ENCODE measurements around the gene TPM3.

The TPM3 gene

DNA sequence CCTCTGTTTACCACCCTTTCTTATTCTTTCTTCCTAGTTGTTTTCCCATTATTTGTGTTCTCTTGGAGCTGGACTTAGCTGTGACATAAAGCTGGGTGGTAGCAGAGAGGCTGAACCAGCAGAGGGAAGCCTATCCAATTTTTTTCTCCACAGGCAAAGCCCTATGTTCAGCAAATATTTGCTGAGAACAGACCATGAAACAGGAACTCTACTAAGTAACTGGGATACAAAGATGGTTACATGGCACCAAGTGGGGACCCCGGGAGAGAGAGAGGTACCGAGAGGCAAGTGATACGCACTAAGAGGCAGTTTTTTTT lies 7.6 kb upstream of the TPM3 start:
- no peak for DNase-seq

DNA sequence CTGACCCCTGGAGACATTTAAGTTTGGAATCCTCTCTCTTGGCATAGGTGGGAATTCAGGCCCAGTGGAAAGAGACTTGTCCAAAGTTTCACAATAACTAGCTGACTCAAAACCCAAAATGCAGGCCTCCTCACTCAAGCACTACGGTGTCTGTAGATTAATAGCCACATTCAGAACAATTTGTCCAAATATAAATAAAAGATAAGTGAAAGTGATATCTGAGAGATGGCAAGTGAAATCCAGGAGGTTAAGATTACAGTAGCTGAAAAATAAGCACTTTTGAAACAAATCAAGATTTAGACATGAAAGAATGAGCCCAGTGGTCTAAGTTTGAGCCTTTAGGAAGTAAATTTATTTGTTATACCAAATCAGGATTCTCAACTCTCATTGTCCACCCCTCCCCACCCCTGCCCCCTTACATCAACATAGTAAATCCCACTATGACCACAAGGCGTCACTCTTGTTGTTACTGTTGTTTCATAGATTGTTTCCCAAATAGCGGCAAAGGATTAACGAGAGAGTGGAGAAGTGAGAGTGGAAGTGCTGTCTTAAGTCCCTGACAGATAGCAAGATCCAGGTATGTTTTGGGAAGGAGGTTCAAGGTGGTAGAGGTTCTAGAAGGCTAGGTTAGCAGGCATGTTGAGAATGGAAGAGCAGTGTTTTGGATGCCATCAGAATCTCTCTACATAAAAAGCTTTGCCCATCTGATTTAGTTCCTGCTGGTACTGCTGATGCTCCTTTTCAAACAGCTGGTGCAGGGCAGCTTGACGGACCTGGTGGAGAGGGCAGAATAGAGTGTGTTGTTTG lies 7.1 kb upstream of the TPM3 start:
- DNase-seq, result peak; percentile 14

DNA sequence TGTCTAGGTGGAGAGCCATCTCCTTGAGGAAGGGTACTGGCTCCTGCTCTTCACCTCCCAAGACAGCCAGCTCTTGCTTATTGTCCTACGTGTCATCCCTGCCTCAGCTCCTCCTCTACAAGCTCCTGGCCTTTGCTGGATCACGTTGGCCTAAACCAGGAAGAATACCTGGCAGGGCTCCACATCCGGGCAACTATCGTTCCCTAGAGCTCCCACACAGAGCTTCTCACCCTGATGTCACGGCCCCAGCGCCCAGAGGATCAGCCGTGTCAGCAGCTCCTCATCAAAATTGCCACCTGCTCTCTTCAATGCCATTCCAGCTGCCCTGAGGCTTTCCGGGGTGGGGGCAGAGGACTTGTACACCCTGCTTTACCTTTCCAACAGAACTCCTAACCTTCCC lies 1.9 kb upstream of the TPM3 start:
- no peak for DNase-seq

DNA sequence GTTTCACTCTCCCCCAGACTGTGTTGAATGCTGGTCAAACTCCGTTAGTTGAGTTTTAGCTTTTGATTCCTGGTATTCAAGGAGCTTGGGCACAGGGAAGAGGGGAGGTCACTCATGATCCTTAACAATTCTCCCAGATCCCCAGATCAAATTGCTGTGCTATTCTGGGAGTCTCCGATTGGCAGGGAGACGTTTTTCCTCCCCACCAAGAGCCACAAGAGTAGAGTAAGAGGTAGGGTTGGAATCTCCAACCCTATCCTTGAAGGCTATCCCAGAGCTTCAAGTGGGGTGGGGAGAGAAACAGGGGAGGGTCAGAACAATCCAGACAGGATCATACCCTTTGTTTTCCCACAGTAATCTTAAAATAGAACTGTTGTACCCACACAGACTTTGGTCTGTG lies 576 bp upstream of the TPM3 start:
- no peak for DNase-seq

DNA sequence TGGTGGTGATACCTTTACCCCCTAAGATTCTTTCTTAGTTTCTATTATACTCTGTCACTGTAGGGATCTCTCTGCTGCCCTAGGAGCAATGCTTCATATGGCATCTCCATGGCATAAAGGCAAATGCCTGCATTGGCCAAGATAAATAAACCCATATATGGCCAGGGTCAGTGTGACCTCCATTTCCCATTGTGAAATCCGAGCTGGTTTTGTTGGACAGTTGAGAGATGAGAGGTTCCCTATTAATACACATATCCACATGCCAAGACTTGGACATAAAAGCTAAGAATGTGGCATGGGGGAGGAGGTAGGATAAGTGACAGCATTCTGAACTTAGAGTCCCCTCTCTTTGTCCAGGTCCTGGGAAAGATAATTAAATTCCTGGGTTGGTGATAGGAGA lies 1.4 kb downstream of the TPM3 start:
- no peak for DNase-seq

DNA sequence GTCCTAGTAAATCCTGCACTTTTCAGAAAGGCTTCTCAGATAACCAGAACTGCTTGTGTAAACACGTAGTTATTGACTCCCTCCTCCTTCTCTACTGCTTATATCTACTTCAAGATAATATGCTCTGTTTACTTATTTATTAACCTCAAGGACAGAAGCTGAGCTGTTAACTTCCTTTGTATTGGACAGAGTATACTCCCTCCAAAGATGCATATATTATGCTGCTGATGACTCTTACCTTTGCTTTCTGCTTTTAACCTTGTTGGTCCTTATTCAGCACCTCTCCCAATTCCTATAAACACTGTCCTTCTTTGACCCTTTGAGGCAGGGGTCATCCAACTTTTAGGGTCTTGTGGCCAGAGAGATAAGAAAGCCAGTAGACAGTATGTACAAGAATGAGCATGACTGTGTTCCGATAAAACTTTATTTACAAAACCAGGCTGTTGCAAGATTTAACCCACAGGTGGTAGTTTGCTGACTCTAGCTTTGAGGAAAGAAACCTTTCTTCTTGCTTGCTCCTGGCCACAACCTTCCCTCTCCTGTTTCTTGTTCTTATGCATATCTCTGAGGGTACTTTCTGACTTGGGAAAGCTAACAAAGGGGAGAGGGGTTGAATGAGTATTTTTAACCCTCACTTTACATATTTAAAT lies 4.9 kb downstream of the TPM3 start:
- DNase-seq, result no peak

DNA sequence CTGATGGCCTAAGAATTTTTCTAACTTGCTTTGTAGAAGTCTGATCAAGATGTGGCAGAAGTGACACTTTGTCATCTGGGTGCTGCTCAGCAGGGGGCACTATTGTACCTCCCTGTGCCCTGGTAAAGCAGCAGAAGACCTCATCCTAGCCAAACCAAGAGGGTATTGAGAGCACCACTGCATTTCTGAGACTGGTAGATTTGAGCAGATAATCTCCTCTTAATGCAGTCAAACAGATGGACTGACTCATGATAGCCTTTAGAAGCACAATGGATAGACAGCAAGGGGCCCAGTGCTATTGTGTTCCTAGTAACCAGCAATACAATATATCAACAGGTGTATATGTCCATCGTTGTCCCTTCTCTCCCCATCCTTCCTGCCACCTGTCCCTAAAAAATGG lies 5.7 kb downstream of the TPM3 start:
- peak; percentile 50 for DNase-seq

DNA sequence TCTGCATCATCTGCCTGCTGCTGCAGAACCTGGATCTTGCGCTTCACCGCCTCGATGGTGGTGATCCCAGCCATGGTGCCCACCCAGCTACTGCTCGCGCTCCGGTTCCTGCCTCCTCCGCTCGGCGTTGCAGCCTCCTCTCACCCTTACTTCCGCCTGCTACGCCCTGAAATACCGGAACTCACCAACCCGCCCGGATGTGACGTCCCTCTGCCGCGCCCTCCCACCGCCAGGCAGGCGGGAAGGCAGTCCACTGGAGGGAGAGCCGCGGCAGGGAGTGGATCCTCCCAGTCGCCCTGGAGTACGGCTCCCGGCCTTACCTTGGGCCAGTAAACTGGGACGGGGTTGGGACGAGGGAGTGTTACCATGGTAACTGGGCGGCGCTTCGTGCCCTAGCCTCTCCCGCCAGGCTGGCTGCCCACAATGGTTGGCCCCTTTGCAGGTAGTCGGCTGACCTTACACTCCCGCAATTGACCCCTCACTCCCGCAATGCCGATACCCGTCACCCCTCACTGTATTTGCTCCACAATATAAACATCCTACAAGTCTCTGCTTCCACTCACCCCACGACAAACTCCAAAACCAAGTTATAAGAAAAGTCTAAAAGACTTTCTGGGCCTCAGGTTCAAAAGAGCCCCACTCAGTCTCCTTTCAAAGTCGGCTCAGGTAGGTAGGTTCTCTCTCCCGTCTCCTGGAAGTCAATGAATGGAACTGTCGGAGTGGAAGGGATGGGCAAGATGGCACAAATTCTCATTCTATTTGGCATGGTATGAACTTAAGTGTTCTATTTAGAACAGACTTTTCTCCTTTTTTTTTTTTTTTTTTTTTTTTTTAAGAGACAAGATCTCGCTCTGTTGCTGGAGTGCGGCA lies 8.6 kb downstream of the TPM3 start:
- peak; percentile 99 for DNase-seq

DNA sequence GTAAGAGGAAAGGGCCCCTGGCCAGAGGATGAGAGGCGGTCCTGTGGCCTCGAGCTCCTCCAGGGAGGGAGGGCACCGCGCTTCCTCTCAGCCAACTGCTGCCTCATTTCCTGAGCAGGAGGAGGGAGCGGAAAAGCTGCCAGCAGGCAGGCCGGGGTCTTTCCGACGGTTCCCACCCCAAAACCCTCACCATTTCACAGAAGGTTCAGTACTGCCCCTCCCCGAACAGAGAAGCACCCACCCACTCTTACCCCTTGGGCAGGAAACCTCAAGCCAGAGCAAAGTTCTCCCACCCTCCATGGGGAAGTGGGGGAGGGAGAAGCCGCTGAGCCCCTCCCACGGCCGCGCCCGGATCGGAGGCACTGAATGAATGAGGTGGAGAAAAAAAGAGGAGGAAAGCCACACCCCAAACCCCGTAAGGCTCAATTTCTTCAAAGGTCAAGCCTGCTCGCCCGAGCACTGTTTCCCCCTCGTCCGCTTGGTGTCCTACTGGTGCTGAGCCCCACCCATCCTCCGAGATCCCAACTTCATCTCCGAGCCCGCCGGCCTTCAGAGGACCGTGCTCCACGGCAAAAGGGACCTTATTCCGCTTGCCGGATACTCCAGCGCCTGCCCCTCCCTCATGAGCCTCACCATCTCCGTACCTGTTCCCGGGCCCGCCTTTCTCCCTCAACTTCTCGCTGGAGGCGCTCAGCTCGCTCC lies 9.4 kb downstream of the TPM3 start:
- DNase-seq, result peak; percentile 20

DNA sequence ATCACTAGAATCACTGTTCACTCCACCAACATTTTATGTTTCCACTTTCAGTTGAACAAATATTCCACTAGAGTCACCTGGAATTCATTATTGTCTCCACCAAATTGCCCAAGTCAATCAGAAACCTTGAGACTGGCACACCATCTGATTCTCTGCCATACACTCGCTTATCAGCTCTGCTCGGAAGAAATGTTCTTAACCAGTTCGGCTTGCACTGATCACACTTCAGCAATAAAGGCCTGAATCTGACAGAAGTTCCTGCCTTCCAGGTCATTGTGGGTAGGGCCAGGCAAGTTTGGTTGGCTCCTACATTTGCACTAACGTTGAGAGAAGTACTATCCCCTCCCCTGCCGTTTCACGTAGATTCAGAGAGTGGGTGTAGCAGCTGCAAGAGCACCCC lies 10.0 kb downstream of the TPM3 start:
- DNase-seq, result no peak

DNA sequence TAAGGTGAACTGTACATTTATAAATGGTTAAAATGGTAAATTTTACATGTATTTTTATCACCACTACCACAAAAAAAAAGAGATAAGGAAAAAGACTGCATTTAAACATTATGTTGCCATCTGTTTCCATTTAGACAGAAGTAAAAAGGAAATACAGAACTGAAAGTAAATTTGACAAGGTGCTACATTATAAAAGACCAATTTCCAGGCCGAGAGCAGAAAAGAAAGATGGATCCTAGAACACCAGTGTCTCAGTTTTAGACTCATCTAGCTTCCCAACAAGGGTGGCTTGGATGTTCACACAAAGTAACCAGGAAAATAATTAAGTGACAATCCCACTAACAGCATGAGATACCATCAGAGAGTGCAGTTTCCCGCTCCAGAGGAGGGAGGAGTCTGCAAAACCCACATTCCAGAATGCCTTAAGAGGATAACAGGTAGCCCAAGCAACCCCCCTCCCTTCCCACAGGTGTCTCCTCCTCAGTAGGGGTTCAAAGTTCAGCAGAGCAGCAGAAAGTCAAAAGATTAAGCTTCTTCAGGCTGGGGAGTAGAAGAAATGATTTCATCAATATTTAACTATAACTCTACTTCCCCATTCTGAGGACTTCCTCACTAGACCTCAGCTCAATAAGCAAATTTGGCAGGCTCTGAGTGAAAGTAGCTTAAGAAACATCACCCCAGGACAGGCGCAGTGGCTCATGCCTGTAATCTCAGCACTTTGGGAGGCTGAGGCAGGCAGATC lies 11.8 kb downstream of the TPM3 start:
- no peak for DNase-seq

DNA sequence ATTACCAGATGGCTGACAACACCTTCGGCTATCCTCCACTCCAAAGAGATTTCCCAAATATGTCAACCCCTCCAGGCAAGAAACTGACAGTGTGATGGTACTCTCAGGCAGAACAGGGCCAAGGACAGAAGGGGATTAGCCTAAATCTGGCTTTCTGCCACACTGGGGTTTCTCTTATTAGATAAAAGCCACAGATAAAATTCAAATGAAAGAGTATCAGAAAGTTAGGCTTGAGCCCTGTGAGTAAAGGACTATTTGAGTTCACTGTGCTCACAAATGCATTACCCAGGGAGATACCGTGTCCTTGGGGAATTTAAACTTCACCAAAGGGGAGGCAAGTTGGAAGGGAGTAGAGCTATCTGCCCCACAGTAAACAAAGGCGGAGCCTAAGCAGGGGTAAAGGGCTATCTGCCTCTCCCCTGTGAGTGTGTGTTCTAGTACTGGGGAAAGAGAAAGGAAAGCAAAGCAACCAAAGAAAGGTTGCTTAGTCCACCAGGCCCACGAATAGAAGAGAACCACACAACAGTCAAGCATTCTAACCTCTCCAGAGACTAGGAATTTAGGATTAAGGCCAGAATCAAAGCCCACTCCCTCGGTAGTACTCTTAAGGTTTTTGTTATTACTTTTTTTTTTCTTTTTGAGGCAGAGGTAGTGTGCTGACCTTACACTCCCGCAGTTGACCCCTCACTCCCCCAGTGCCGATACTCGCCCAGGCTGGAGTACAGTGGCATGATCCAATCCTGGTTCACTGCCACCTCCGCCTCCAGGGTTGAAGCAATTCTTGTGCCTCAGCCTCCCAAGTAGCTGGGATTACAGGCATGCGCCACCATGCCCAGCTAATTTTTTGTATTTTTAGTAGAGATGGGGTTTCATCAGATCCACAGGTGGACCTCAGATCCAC lies 12.7 kb downstream of the TPM3 start:
- no peak for DNase-seq

DNA sequence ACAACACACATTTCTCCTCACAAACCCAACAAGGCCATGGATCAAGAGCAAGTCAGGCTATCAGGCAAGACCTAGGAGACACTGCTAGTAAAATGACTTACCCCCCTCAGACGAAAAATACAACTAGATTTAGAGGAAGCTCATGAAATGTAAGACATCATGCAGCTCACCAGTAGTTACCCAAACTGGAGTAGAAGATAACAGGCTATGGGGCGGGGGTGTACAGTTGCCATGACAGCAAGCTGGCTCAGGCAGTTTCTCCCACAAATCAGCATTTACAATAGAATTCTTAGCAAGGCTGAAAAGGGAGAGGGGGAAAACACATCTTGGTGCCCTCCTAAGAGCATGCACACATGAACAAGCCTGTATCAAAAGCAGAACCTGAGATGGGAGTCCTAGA lies 13.9 kb downstream of the TPM3 start:
- DNase-seq, result no peak

DNA sequence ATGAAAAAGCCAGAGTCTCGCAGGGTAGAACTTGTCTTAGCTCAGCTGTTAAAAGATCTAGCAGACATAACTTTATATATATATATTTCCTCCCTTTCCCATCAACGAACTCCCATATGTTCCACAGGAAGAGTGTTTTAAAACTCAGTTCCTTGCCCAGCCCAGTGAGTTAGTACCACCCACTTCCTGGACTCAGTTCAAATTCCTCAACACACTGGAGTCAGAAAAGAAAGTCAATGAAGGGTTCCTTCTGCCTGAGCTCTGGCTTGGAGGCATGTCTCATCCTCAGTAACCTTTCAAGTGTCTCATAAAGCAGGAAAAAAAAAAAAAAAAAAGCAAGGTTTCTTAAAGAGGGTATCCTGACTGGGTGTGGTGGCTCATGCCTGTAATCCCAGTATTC lies 15.6 kb downstream of the TPM3 start:
- DNase-seq, result no peak

DNA sequence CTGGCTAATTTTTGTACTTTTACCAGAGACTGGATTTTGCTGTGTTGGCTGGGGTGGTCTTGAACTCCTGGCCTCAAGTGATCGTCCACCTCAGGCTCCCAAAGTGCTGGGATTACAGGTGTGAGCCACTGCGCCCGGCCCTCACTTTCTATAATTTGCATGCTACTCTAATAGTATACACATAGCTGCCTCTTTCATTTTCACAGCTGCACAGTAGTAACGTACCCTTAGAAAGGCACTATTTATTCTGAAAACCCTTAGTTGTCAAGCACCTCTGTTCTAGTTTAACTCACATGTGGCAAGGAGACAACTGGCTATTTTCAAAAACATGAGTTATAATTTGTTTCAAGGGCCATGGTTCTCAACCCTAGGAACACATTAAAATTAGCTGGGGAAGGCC lies 17.2 kb downstream of the TPM3 start:
- DNase-seq, result no peak

DNA sequence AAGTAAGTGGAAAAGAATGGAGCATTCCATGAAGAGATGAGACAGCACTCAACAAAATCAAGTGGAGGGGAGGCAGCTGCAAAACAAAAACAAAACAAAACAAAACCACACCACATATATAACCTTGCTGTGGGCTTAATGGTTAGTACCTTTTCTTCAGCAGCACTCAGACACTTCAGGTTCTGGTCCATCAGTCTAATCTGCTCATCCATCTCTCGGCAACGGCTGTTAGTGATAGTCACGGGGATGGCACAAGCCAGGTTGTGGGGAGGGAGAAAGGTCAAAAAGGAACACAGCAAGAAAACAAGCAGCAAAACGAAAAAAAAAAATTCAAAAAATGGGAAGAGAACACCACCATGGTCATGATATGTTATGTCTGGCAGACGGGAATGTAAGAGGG lies 20.0 kb downstream of the TPM3 start:
- DNase-seq, result no peak

DNA sequence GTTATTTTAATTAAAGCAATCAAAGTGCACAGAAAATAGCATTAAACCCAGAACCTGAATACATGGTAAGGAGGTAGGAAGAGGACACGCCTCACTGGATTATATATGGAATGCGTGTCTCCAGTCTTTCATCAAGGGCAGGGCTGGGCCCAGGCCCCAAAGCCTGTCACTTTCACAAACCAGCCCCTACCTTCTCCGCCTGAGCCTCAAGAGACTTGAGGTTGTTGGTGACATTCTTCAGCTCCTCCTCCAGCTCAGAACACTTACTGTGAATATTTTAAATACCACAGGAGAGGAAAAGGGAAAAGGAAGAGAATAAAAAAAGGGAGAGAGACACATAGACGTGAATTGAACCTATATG lies 20.7 kb downstream of the TPM3 start:
- no peak for DNase-seq

DNA sequence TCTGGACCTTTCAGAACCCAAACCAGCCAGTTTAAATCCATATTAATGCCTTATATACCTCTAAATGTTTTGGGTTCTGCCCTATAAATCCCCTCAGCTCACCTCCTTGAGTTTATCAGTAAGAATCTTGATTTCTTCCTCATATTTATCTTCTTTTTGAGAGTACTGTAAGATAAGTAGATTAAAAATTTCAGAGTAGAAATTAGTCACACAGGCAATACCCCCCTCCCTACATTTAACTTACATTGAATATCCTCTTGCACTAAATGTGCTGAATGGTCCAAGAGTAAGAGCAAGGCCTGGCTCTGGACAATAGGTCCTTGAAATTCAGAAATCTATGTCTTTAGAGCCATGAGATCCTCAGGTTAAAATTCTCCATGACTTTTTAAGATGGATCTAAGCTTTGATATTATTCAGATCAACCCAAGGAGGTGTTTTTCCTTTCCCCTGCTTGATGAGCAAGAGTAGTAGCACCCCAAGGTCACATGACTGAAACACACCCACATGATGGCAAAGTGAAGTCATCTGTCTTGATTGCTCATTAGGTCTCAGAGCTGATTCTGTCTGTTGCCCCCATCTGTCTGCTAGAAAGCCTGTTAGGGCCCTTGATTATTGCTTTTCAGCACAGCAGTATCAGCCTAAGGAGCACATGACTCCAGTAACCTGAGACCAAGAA lies 21.2 kb downstream of the TPM3 start:
- DNase-seq, result no peak

DNA sequence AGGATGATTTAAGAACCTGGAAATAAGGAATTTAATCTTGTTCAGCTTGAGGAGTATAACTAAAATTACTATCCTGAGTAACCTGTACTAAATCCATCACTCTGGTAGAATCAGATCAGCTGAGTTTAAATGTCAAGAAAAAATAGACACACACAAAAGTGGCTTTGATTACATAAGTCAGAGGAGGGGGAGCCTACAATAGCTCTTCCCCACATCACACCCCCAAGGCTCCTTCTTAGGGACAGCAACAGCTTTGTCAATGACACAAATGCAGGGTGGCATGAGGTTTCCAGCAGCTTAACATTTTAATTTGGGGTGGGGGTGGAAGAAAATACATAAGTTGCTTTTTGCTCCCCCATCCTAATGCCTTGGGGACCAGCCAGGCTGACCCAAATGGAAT lies 24.4 kb downstream of the TPM3 start:
- no peak for DNase-seq

DNA sequence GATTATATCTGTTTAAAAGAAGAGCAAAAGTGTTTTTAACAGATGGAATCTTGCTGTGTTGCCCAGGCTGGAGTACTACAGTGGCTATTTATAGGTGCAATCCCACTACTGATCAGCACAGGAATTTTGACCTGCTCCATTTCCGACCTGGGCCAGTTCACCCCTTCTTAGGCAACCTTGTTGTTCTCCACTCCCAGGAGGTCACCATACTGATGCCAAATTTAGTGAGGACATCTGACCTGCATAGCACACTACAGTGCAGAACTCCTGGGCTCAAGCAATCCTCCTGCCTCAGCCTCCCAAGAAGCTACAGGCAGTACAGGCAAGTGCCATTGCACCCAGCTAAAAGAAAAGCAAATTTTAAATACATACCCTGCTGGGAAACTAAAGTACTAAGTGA lies 25.7 kb downstream of the TPM3 start:
- no peak for DNase-seq

DNA sequence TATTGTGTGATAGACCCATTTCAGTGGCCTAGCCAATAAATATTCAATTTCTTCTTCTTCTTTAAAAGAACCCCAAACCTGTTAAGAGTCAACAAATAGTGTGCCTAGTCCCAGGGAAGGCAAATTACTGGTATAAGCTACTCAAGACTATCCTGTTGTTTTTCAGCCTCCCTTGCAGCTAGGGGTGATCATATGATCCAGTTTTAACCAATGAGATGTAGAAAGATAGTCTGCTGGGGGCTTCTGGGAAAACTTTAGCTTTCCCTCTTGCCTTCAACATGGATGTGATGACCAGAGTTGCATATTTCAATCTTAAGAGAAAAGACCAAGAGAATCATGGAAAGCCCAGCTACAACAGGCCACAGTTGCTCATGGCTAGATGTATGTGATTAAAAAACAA lies 32.3 kb downstream of the TPM3 start:
- DNase-seq, result no peak

Data from NCI-H1105 treated with DMSO at 0.1 percent for 48 hours (cell line).